Stimulated activated naive CD8-positive, alpha-beta T cell treated with anti-CD3 and anti-CD28 coated beads, Interleukin-15, amount 100 ng/mL, for 72 hours (primary cell): ENCODE measurements around the gene CBL.

Experiments used
- ATAC-seq: fragments of 150-1000 bp; cut with Tn5 transposase; 2 replicates; pipeline ENCODE4 v1.10.0; 2021; ENCODE audit warnings: mild to moderate bottlenecking, moderate library complexity
- DNase-seq, 2 donors: peaks; one replicate each; pipeline ENCODE4 v3.0.0; 2021 to 2022
- H3K27ac Mint-ChIP-seq, 2 donors: one replicate each; pipeline ENCODE4 v1.8.0; 2022; ENCODE audit warnings: mild to moderate bottlenecking in 2 of 2, mixed read lengths in 2 of 2, moderate library complexity in 2 of 2
- H3K27me3 Mint-ChIP-seq: one replicate; pipeline ENCODE4 v1.8.0; 2022; ENCODE audit warnings: mixed read lengths
- H3K4me1 Mint-ChIP-seq: one replicate; pipeline ENCODE4 v1.8.0; 2022; ENCODE audit warnings: mild to moderate bottlenecking, mixed read lengths
- H3K4me3 Mint-ChIP-seq, 2 donors: one replicate each; pipeline ENCODE4 v1.8.0; 2022; ENCODE audit warnings: mild to moderate bottlenecking in 2 of 2, mixed read lengths in 2 of 2, moderate library complexity in 1 of 2
- H3K9me3 Mint-ChIP-seq, 2 donors: one replicate each; pipeline ENCODE4 v1.8.0; 2022; ENCODE audit warnings: mixed read lengths in 2 of 2

Gene CBL

GRCh38 chr11:119342362-119343130 is 136.4 kb downstream of the CBL start:
- no peak overlapping the region for H3K4me3 Mint-ChIP-seq

GRCh38 chr11:119343726-119344125 is 137.6 kb downstream of the CBL start:
- no peak overlapping the region for H3K27ac Mint-ChIP-seq
- H3K27me3 Mint-ChIP-seq = peaks cover 81% of the 10 kb centered on the region
- ATAC-seq = no peak
- H3K9me3 Mint-ChIP-seq = no peaks in the 10 kb centered on the region
- H3K4me3 Mint-ChIP-seq = no peak overlapping the region
- H3K4me1 Mint-ChIP-seq = peaks cover 22% of the 10 kb centered on the region
- DNase-seq = no peak

More at GRCh38 chr11:119342362-119343130, 136.4 kb downstream of the CBL start:
- Mint-ChIP-seq H3K27me3 (peaks cover 83% of the 10 kb centered on the region), H3K27ac (no peak overlapping the region), H3K4me1 (peaks cover 34% of the 10 kb centered on the region), H3K9me3 (no peaks in the 10 kb centered on the region)
- ATAC-seq = no peak
- no peak for DNase-seq

GRCh38 chr11:119344291-119345010 is 138.3 kb downstream of the CBL start:
- Mint-ChIP-seq H3K27ac (no peak overlapping the region), H3K9me3 (no peaks in the 10 kb centered on the region), H3K4me1 (peaks cover 15% of the 10 kb centered on the region), H3K27me3 (peaks cover 74% of the 10 kb centered on the region), H3K4me3 (no peak overlapping the region)
- DNase-seq (no peak), ATAC-seq (no peak)

GRCh38 chr11:119345685-119346084 is 139.5 kb downstream of the CBL start:
- Mint-ChIP-seq H3K9me3 (no peaks in the 10 kb centered on the region), H3K4me1 (peaks cover 19% of the 10 kb centered on the region), H3K27me3 (peaks cover 68% of the 10 kb centered on the region), H3K4me3 (no peak overlapping the region), H3K27ac (no peak overlapping the region)
- DNase-seq (no peak), ATAC-seq (no peak)

- H3K4me1 Mint-ChIP-seq = peaks cover 10% of the 10 kb centered on the region
- H3K27me3 Mint-ChIP-seq = peaks cover 68% of the 10 kb centered on the region
- no peaks in the 10 kb centered on the region for H3K9me3 Mint-ChIP-seq
- ATAC-seq (no peak), DNase-seq (no peak)
- H3K4me3 Mint-ChIP-seq = no peak within 1 kb of the TSS
- no peak within 1 kb of the TSS for H3K27ac Mint-ChIP-seq
Measured at GRCh38 chr11:119346605-119347004, 140.5 kb downstream of the CBL start, which contains the start of gene MFRP. Gene MFRP (minus strand): TSS chr11:119346705. CDS start chr11:119346513, 192 bp downstream.

GRCh38 chr11:119347242-119347641 is 141.1 kb downstream of the CBL start:
- ATAC-seq = no peak
- H3K27ac Mint-ChIP-seq = no peak overlapping the region
- peaks cover 7% of the 10 kb centered on the region for H3K4me1 Mint-ChIP-seq
- H3K9me3 Mint-ChIP-seq = no peaks in the 10 kb centered on the region
- DNase-seq = no peak
- H3K4me3 Mint-ChIP-seq = no peak overlapping the region
- H3K27me3 Mint-ChIP-seq = peaks cover 68% of the 10 kb centered on the region

- Mint-ChIP-seq H3K27ac (no peak overlapping the region), H3K9me3 (no peaks in the 10 kb centered on the region), H3K4me1 (peaks cover 7% of the 10 kb centered on the region), H3K27me3 (peaks cover 68% of the 10 kb centered on the region), H3K4me3 (no peak overlapping the region)
- ATAC-seq = no peak
- DNase-seq = no peak
Measured at GRCh38 chr11:119347940-119348605, 141.9 kb downstream of the CBL start.

GRCh38 chr11:119350302-119350701 is 144.2 kb downstream of the CBL start:
- DNase-seq = no peak
- peaks cover 61% of the 10 kb centered on the region for H3K27me3 Mint-ChIP-seq
- H3K9me3 Mint-ChIP-seq = no peaks in the 10 kb centered on the region
- ATAC-seq = no peak
- H3K4me1 Mint-ChIP-seq = peaks cover 7% of the 10 kb centered on the region
- no peak overlapping the region for H3K4me3 Mint-ChIP-seq
- H3K27ac Mint-ChIP-seq = peak overlapping the region in 1 of 2 donors; percentile 60

- DNase-seq (no peak), ATAC-seq (no peak)
- H3K4me1 Mint-ChIP-seq = peaks cover 10% of the 10 kb centered on the region
- no peak overlapping the region for H3K4me3 Mint-ChIP-seq
- no peaks in the 10 kb centered on the region for H3K9me3 Mint-ChIP-seq
- peaks cover 64% of the 10 kb centered on the region for H3K27me3 Mint-ChIP-seq
- H3K27ac Mint-ChIP-seq = peak overlapping the region in 1 of 2 donors; percentile 65
Measured at GRCh38 chr11:119351232-119351631, 145.1 kb downstream of the CBL start.

- Mint-ChIP-seq H3K27me3 (peaks cover 61% of the 10 kb centered on the region), H3K9me3 (no peaks in the 10 kb centered on the region), H3K4me1 (peaks cover 17% of the 10 kb centered on the region), H3K4me3 (no peak overlapping the region), H3K27ac (no peak overlapping the region)
- DNase-seq (no peak), ATAC-seq (no peak)
Measured at GRCh38 chr11:119352857-119353260, 146.7 kb downstream of the CBL start.

GRCh38 chr11:119355091-119355843 is 149.1 kb downstream of the CBL start:
- Mint-ChIP-seq H3K9me3 (no peaks in the 10 kb centered on the region), H3K4me1 (peaks cover 11% of the 10 kb centered on the region), H3K27ac (no peak overlapping the region), H3K4me3 (no peak overlapping the region), H3K27me3 (peaks cover 61% of the 10 kb centered on the region)
- DNase-seq (no peak), ATAC-seq (no peak)

- H3K27me3 Mint-ChIP-seq = peaks cover 59% of the 10 kb centered on the region
- peaks cover 10% of the 10 kb centered on the region for H3K4me1 Mint-ChIP-seq
- ATAC-seq (peak; percentile 87), DNase-seq (peak; percentile 71 to 74)
- H3K9me3 Mint-ChIP-seq = no peaks in the 10 kb centered on the region
- peak overlapping the region; percentile 88 to 96 for H3K4me3 Mint-ChIP-seq
- H3K27ac Mint-ChIP-seq = peak overlapping the region; percentile 11 to 83
Measured at GRCh38 chr11:119356349-119357031, 150.4 kb downstream of the CBL start.

GRCh38 chr11:119357074-119357473 is 150.9 kb downstream of the CBL start:
- no peak for ATAC-seq
- no peak overlapping the region for H3K27ac Mint-ChIP-seq
- H3K4me1 Mint-ChIP-seq = peaks cover 10% of the 10 kb centered on the region
- peaks cover 57% of the 10 kb centered on the region for H3K27me3 Mint-ChIP-seq
- DNase-seq = no peak
- peak overlapping the region; percentile 54 to 96 for H3K4me3 Mint-ChIP-seq
- no peaks in the 10 kb centered on the region for H3K9me3 Mint-ChIP-seq
